ENCODE data around the gene ABLIM1.

Gene ABLIM1

DNA sequence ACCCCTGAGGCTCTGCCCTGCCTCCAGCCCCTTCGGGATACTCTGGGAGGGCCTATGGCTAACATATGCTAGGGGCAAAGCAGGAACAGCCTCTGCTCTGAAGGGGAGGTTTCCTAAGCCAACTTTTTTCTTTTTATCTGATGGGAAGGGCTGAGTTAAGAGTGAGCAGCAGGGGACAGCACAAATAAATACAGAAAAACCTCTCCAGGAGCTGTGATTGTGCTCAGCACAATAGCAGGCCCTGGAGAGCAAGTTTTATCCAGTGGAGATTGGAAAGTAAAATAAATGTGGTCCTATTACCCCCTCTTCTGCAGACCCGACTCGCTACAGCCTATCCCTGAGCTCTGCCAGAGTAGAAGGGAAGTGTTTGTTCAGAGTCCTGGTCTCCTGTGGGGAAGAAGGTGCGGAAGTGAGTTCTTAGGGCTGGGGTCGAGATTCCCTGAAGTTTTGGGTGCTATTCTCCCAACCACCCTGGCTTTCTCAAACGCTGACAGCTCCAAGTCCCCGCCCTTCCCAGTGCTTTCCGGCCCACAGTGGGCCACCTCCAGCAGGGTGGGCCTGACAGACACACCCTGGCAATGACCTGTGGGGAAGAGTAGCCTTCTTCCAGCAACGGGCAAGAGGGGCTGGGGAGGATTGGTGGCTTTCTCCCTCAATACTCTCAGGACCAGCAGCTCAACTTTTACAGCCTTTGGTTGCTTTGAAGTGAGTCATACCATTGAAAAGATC lies 230.8 kb downstream of the ABLIM1 start:
- DNase-seq: no peak

- DNase-seq: no peak
These were observed 231.6 kb downstream of the ABLIM1 start for GRCh38 chr10:114426476-114426875.

DNA sequence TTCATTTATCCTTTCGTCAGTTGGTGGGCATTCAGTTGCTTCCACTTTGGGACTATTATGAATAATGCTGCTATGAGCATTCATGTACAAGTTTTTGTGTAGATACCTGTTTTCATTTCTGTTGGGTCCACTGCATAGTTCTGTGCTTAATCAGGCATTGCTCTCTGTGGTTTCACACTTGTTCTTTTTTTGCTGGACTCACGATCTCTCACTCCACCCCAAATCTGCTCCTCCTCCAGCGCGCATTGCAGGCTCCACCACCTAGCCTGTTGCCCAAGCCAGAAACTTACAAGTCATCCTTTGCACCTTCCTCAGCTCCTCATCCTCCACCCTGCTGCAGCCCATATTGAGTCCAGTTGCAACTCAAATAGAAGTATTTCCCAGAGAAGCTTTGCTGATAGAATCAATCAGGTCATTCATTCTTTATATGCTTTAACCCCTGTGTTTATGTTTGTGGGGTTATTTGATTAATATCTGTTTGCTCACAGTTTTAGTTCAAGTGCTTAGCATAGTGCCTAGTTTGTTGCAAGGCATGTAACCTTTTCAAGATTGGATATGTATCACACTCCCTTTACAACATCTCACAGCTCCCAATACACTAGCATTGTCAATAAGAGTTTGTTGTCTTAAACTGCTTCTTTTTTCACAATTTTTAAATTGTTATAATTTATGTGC lies 237.1 kb downstream of the ABLIM1 start:
- DNase-seq: no peak

GRCh38 chr10:114418109-114418508 lies 240.0 kb downstream of the ABLIM1 start:
- no peak for DNase-seq

DNA sequence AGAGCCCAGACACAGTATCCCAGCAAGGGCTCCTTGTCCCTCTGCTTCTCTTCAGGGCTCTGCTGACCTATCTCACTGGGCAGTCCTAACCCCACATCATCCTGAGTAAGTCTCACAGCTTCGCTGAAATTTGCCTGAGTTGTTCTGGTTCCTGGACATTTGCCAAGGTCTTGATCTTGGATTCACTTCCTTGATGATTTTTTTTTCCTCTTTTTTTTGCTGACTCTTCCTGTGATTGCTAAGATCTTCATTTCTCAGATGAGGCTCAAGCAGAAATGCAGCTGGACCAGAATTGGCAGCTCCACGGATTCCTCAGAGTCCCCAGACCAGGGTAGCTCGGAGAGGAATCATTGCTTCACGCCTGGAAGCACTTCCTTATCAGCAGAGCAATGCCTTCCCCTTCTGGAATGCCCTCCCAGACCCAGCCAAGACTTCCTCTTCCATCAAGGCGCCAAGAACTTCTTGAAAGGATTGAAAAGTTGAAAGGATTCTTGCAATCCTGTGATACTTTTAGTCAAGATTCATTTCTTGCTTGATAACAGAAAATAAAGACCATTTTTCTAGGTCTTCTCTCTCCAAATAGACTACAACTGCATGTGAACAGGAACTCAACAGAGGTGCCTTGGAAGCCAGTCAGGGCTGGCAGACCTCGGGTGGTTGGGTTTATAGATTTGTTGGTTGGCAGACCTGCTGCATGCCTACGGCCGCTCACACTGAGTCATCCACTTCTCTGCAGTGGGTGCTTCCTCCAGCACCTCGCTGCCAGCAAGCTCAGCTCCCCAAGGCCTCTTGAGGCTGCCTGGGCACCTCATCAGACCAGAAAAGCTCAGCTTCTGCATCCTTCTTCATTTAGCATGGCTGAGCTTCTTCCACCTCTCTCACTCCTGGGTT lies 244.9 kb downstream of the ABLIM1 start:
- no peak for DNase-seq

- no peak for DNase-seq
These were observed 249.1 kb downstream of the ABLIM1 start for GRCh38 chr10:114408968-114409444.

- no peak for DNase-seq
These were observed 249.7 kb downstream of the ABLIM1 start for GRCh38 chr10:114408112-114408967.

- DNase-seq: no peak
These were observed 251.6 kb downstream of the ABLIM1 start for GRCh38 chr10:114406455-114406854.

- DNase-seq: no peak
These were observed 253.1 kb downstream of the ABLIM1 start for GRCh38 chr10:114405011-114405350.

GRCh38 chr10:114404171-114405010 lies 253.7 kb downstream of the ABLIM1 start, which contains the start of gene AFAP1L2:
AFAP1L2 (minus strand) TSS chr10:114404502; CDS start chr10:114404455, 47 bp downstream.
- DNase-seq: peak in 1 of 56 donors; percentile 35

- DNase-seq: peak in 1 of 56 donors; percentile 20
These were observed 254.4 kb downstream of the ABLIM1 start for GRCh38 chr10:114403541-114404161.

DNA sequence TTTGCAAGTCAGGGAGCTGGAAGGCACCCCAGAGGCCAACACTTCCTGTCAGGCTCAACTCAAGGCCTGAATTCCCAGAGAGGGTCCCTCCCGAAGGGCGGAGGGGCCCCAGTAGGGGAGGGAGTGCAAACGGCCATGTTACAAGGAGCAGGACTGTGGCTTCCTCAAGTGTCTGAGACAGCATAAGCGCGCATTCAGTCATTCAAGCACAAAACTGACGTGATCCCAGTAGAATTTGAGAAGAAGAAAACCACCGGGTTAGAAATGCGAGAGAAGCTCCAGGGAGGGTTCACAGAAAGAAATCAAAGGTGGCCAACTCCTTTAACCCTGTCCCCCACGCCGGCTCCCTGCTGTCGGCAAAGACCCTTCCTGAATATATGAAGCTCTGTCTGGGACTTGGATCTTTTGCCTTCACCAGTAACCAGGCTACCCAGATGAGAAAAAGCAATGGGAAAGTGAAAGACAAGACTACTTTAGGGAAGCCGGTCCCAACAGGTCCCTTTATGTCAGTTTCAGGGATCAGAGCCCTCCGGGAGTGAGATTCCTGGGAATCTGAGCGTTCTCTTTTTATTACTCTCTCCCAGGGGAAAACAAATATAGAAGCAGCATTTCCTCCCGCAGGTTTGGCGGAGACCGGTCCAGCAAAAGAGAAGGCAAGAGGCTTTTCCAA lies 255.1 kb downstream of the ABLIM1 start:
- DNase-seq: no peak

DNA sequence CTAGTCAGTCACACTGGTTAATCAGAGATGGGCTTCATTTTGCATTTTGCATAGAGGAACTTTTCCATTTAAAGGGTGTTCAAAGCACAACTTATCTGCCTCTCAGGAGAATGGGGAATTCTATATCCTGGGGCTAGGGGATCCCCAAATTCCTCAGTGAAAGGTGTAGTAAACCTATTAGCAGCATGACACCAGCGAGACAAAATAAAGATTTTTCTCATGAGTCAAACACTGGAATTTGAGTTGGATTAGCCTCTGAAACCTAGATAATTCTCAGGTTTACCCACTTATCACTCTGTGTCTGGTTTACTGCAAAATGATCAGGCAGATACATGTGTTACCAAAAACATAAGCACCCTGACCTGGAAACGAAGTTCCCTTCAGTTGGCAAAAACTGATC lies 255.8 kb downstream of the ABLIM1 start:
- no peak for DNase-seq

DNA sequence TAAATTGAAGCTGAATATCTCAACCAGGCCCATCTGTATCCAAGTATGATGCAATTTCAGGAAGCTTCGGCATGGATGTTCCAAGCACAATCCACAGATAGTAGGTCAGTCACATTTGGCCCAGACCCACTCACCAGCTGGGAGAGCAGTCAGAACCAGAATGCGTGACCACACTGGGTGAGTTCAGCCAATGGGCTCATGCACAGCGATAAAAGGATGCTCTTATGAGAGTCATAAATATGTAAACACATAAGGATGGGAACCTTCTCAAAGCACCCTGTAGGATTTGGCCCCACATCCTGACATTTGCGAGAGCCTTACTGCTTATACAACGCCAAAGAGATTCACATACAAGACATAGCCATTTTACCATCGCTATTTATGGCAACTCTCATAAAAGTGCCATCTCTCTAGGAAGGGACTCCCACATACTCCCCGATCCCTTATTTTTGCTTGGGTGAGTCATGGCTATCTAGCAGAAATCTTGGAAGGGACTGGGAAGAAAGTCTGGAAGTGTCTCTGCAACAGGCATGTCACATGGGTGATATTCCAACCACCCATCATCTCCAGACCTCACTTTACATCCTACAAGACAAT lies 256.8 kb downstream of the ABLIM1 start:
- DNase-seq: peak in 10 of 56 donors; percentile 14 to 56 (median 35)

- DNase-seq: no peak
These were observed 258.0 kb downstream of the ABLIM1 start for GRCh38 chr10:114400091-114400490.

DNA sequence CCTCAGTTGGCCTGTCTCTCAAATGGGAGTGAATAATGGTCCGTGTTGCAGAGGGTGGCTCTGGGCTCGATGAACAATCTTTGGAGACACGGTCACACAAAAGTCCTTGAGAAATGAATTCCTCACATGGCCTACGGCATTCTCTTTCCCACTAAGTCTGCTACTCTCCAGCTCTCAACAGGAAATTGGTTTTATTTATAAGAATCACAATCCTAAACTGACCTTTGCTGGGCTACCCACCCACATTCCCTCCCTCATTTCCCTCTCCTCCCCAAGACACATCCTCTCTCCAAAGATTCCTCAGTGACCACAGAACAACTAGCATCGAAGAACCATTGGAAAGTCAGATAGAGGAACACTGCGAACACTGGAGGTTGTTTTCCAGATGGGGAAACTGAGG lies 258.5 kb downstream of the ABLIM1 start:
- DNase-seq: no peak

GRCh38 chr10:114398587-114399331 lies 259.3 kb downstream of the ABLIM1 start:
- DNase-seq: no peak
